Stimulated activated CD8-positive, alpha-beta memory T cell treated with anti-CD3 and anti-CD28 coated beads, Interleukin-2, amount 100 ng/mL, for 48 hours (primary cell): ENCODE measurements around the gene ZCCHC12.

Experiments used
- DNase-seq, 2 donors: peaks; one replicate each; pipeline ENCODE4 v3.0.0-alpha.2; 2020; ENCODE audit warnings: low read depth in 2 of 2

The ZCCHC12 gene

DNA sequence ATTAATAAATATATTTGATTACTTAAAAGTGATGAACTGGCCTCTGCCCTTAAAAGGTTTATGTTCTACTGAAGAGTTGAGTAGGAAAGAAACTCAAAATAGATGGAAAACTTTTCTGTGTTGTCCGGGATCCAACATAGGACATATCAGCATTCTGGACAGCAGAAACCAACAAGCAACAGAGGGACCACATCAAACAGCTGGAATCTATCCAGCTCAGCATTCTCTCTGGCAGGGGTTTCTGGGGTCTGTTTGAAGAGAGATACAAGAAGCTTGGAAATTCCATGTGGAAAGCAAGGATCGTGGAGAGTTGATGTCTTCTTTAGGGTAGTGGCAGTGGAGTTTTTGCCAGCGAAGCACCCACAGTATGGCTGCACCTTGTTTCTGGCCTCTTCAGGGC lies 43.6 kb downstream of the ZCCHC12 start:
- DNase-seq = no peak

GRCh38 chrX:118872102-118872566 lies 48.5 kb downstream of the ZCCHC12 start:
- DNase-seq = no peak
